ENCODE measurements around the gene RBM5.

RBM5 gene

GRCh38 chr3:50088725-50089608 lies at the start of gene RBM5:
TSS of gene RBM5 (plus strand) at chr3:50088919. CDS start at chr3:50090435, 1,516 bp downstream.
- ChIA-PET POLR2A (ENCODE audit: low non-redundant PET) (interaction anchor here (0.5 to 1.2 kb wide), 2 partner anchors 18 to 159 kb away, joined by 3 read pairs; partner anchors contain the start of gene MON1A), CTCF (interaction anchor here (0.6 kb wide), 1 partner anchor 11 kb away, joined by 5 read pairs; no protein-coding TSS in a partner anchor)
- TF ChIP-seq CTCF (conservative IDR thresholded peaks at IDR 0.05; ENCODE audit: low read depth), result no peak
- DNase-seq (ENCODE audit: low spot score), result peak; percentile 93
- peak within 1 kb of the TSS; percentile 87 for H3K27ac ChIP-seq

- DNase-seq (ENCODE audit: low spot score), result no peak
- POLR2A ChIA-PET (ENCODE audit: low non-redundant PET), result no interaction called here
- CTCF ChIA-PET, result no interaction called here
- no peak overlapping the region for H3K27ac ChIP-seq
- TF ChIP-seq CTCF (conservative IDR thresholded peaks at IDR 0.05; ENCODE audit: low read depth), result no peak
Measured at GRCh38 chr3:50044976-50045375, 43.7 kb upstream of the RBM5 start.

- no peak overlapping the region for H3K27ac ChIP-seq
- TF ChIP-seq CTCF (conservative IDR thresholded peaks at IDR 0.05; ENCODE audit: low read depth), result no peak
- CTCF ChIA-PET, result no interaction called here
- POLR2A ChIA-PET (ENCODE audit: low non-redundant PET), result no interaction called here
- DNase-seq (ENCODE audit: low spot score), result no peak
Measured at GRCh38 chr3:50047426-50047825, 41.3 kb upstream of the RBM5 start.

GRCh38 chr3:50050361-50050760 lies 38.4 kb upstream of the RBM5 start:
- no peak for TF ChIP-seq CTCF (conservative IDR thresholded peaks at IDR 0.05; ENCODE audit: low read depth)
- no peak for DNase-seq (ENCODE audit: low spot score)
- POLR2A ChIA-PET (ENCODE audit: low non-redundant PET), result no interaction called here
- CTCF ChIA-PET, result no interaction called here
- no peak overlapping the region for H3K27ac ChIP-seq

GRCh38 chr3:50057756-50058155 lies 31.0 kb upstream of the RBM5 start:
- CTCF ChIA-PET, result no interaction called here

GRCh38 chr3:50068134-50068533 lies 20.6 kb upstream of the RBM5 start:
- no peak overlapping the region for H3K27ac ChIP-seq
- no peak for TF ChIP-seq CTCF (conservative IDR thresholded peaks at IDR 0.05; ENCODE audit: low read depth)
- DNase-seq (ENCODE audit: low spot score), result no peak
- ChIA-PET CTCF (no interaction called here), POLR2A (ENCODE audit: low non-redundant PET) (no interaction called here)

More at GRCh38 chr3:50057756-50058155, 31.0 kb upstream of the RBM5 start:
- POLR2A ChIA-PET (ENCODE audit: low non-redundant PET), result no interaction called here
- TF ChIP-seq CTCF (conservative IDR thresholded peaks at IDR 0.05; ENCODE audit: low read depth), result no peak
- H3K27ac ChIP-seq, result no peak overlapping the region
- no peak for DNase-seq (ENCODE audit: low spot score)

Data from RWPE1 (cell line).